Stimulated activated CD4-positive, alpha-beta T cell treated with anti-CD3 and anti-CD28 coated beads, Interleukin-4, amount 100 ng/mL, for 4 hours (primary cell): ENCODE results near the gene CCDC12.

Experiments
- DNase-seq, 2 experiments: peaks; one replicate each; pipeline ENCODE4 v3.0.0-alpha.2; 2020

CCDC12 gene

GRCh38 chr3:46903341-46904302 is 72.9 kb downstream of the CCDC12 start:
- no peak for DNase-seq

GRCh38 chr3:46902188-46902631 is 74.3 kb downstream of the CCDC12 start:
- DNase-seq, result no peak

GRCh38 chr3:46901591-46902187 is 74.9 kb downstream of the CCDC12 start:
- DNase-seq, result no peak

GRCh38 chr3:46901061-46901460 is 75.5 kb downstream of the CCDC12 start:
- no peak for DNase-seq

GRCh38 chr3:46900356-46900755 is 76.2 kb downstream of the CCDC12 start:
- DNase-seq, result no peak

GRCh38 chr3:46900007-46900292 is 76.6 kb downstream of the CCDC12 start:
- DNase-seq, result no peak

GRCh38 chr3:46899151-46900006 is 77.2 kb downstream of the CCDC12 start:
- DNase-seq, result no peak

- no peak for DNase-seq
Observed at GRCh38 chr3:46898321-46899150, 78.0 kb downstream of the CCDC12 start.

GRCh38 chr3:46897829-46898320 is 78.7 kb downstream of the CCDC12 start:
- no peak for DNase-seq

- DNase-seq, result no peak
Observed at GRCh38 chr3:46897031-46897430, 79.5 kb downstream of the CCDC12 start.

- no peak for DNase-seq
Observed at GRCh38 chr3:46896386-46896785, 80.2 kb downstream of the CCDC12 start.

GRCh38 chr3:46895761-46896160 is 80.8 kb downstream of the CCDC12 start:
- no peak for DNase-seq

- peak; percentile 74 to 80 for DNase-seq
Observed at GRCh38 chr3:46895204-46895660, 81.3 kb downstream of the CCDC12 start.

GRCh38 chr3:46894256-46894655 is 82.3 kb downstream of the CCDC12 start:
- no peak for DNase-seq

GRCh38 chr3:46893763-46894162 is 82.8 kb downstream of the CCDC12 start:
- DNase-seq, result no peak

- DNase-seq, result no peak
Observed at GRCh38 chr3:46893146-46893748, 83.3 kb downstream of the CCDC12 start.

GRCh38 chr3:46892285-46893145 is 84.0 kb downstream of the CCDC12 start:
- DNase-seq, result no peak

GRCh38 chr3:46891132-46891531 is 85.4 kb downstream of the CCDC12 start:
- no peak for DNase-seq

- no peak for DNase-seq
Observed at GRCh38 chr3:46890132-46890531, 86.4 kb downstream of the CCDC12 start.

- no peak for DNase-seq
Observed at GRCh38 chr3:46889381-46890110, 87.0 kb downstream of the CCDC12 start.
